Measurements from ENCODE around the gene WNT1.

GRCh38 chr12:48961801-48962200, 16.3 kb upstream of the WNT1 start:
- no peak for TF ChIP-seq GATA2 (IDR thresholded peaks at IDR 0.05; ENCODE audit: low read depth, low read length)
- TF ChIP-seq GATA3 (IDR thresholded peaks at IDR 0.05; ENCODE audit: low read depth, low read length): no peak

All from SH-SY5Y (cell line).